Globus pallidus (tissue), 1 donor: ENCODE data around the gene HYOU1.
"Not testable (repeated sequence)": the region's sequence is repeated elsewhere in the genome, so short reads cannot be mapped to it uniquely, and the experiment has no call there.

Source experiments
- DNase-seq: peaks from one replicate; pipeline ENCODE4 v3.0.0-alpha.2; 2015; ENCODE audit warnings: low spot score

Gene HYOU1

GRCh38 chr11:119057000-119057769 lies at the start of gene HYOU1:
TSS of gene HYOU1 (minus strand) at chr11:119057205. CDS start at chr11:119056160, 1,045 bp downstream.
- DNase-seq: peak; percentile 95

GRCh38 chr11:119103793-119104192 lies 46.8 kb upstream of the HYOU1 start:
- DNase-seq: no peak

- DNase-seq: not testable (repeated sequence)
These were observed 46.2 kb upstream of the HYOU1 start for GRCh38 chr11:119103161-119103664.

- DNase-seq: peak; percentile 95
These were observed 44.9 kb upstream of the HYOU1 start, which contains the start of gene DPAGT1 for GRCh38 chr11:119101759-119102423. TSS of gene DPAGT1 (minus strand) at chr11:119101853. CDS start at chr11:119101655, 198 bp downstream.

- DNase-seq: no peak
These were observed 44.2 kb upstream of the HYOU1 start for GRCh38 chr11:119100994-119101758.

GRCh38 chr11:119100246-119100970 lies 43.4 kb upstream of the HYOU1 start:
- no peak for DNase-seq

- DNase-seq: no peak
These were observed 42.7 kb upstream of the HYOU1 start for GRCh38 chr11:119099711-119100110.

GRCh38 chr11:119095066-119095880 lies 38.3 kb upstream of the HYOU1 start:
- DNase-seq: peak; percentile 100

GRCh38 chr11:119094816-119095065 lies 37.7 kb upstream of the HYOU1 start:
- DNase-seq: peak; percentile 89

GRCh38 chr11:119093942-119094815 lies 37.2 kb upstream of the HYOU1 start:
- no peak for DNase-seq

- no peak for DNase-seq
These were observed 36.2 kb upstream of the HYOU1 start for GRCh38 chr11:119092880-119093842.

- DNase-seq: no peak
These were observed 35.2 kb upstream of the HYOU1 start for GRCh38 chr11:119091966-119092879.

GRCh38 chr11:119091178-119091577 lies 34.2 kb upstream of the HYOU1 start:
- no peak for DNase-seq

- no peak for DNase-seq
These were observed 32.3 kb upstream of the HYOU1 start for GRCh38 chr11:119089319-119089718.

- DNase-seq: no peak
These were observed 31.4 kb upstream of the HYOU1 start for GRCh38 chr11:119088406-119088805.

- no peak for DNase-seq
These were observed 30.8 kb upstream of the HYOU1 start for GRCh38 chr11:119087747-119088241.

GRCh38 chr11:119087123-119087522 lies 30.1 kb upstream of the HYOU1 start:
- DNase-seq: no peak

GRCh38 chr11:119085437-119085847 lies 28.4 kb upstream of the HYOU1 start:
- no peak for DNase-seq
